Measurements from ENCODE around the gene TRHDE.

DNA sequence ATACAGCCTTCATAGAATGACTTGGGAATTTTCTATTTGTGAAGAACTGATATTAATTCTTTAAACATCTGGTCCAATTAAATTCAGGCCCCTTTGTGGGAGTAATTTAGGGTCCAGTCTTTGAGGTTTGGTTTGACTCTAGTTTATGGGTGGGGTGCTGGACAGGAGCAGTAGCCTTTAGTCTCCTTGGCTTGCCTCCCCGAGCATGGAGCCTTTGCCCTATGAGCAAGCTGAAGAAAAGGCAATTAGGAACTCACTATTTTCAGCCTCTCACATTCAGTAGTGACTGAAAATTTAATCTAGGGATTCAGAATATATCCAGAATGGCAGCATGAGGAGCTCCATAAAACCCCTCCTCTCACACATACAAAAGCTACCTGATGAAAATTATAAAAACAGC lies 161.1 kb downstream of the TRHDE start:
- TF ChIP-seq CTCF (IDR thresholded peaks at IDR 0.05; ENCODE audit: insufficient read depth, low read length, poor library complexity, severe bottlenecking): no peak
- TF ChIP-seq EZH2phosphoT487 (conservative IDR thresholded peaks at IDR 0.05; ENCODE audit: low read length): no peak

Data from SU-DHL-6 (cell line).